H1 (cell line): ENCODE results near the gene CCDC106. TPM values are rescaled to one million over a fixed set of nuclear protein-coding genes. Genes with fewer than 3 reads are reported as not detected.

Source experiments
- CTCF ChIA-PET: fragments of 300-600 bp; sonication (Branson Sonifier 250); formaldehyde crosslinking; loops from one replicate; lab custom pipeline; 2021; ENCODE audit not compliant: partially characterized antibody; lab: Charles Lee
- POLR2A ChIA-PET: fragments of 300-600 bp; sonication (Branson Sonifier 250); formaldehyde crosslinking; loops from one replicate; lab custom pipeline; 2021; ENCODE audit warnings: inconsistent platforms; ENCODE audit not compliant: partially characterized antibody; lab: Charles Lee
- DNase-seq, 2 experiments: peaks; one replicate each; pipeline versions ENCODE4 v3.0.0 to v3.0.0-alpha.2; 2010 to 2022; ENCODE audit warnings: low spot score in 2 of 2, low read depth in 1 of 2, mixed read lengths in 1 of 2
- FAIRE-seq: peaks from 2 replicates; lab custom pipeline; 2011; peaks lifted over from hg19 to GRCh38; lab: Jason Lieb, UNC
- H2AFZ ChIP-seq: 2 replicates; pipeline ENCODE4 v1.8.1; 2012; ENCODE audit warnings: low read length, inconsistent platforms
- H2AK5ac ChIP-seq: 2 replicates; pipeline ENCODE4 v1.6.1; 2013; ENCODE audit warnings: low read depth, low read length
- H2BK120ac ChIP-seq: replicated peaks from 2 replicates; pipeline ENCODE3; 2013; ENCODE audit warnings: low read depth, low read length, inconsistent platforms
- H2BK12ac ChIP-seq: 2 replicates; pipeline ENCODE4 v1.6.1; 2013; ENCODE audit warnings: low read depth, low read length
- H2BK15ac ChIP-seq: 2 replicates; pipeline ENCODE4 v1.6.1; 2013; ENCODE audit warnings: low read length
- H2BK20ac ChIP-seq: 2 replicates; pipeline ENCODE4 v1.6.1; 2013; ENCODE audit warnings: low read length
- H2BK5ac ChIP-seq: 2 replicates; pipeline ENCODE4 v1.6.1; 2013; ENCODE audit warnings: low read depth, low read length
- H3K14ac ChIP-seq: 2 replicates; pipeline ENCODE4 v1.6.1; 2013; ENCODE audit warnings: inconsistent platforms; ENCODE audit not compliant: insufficient read length
- H3K18ac ChIP-seq: 2 replicates; pipeline ENCODE4 v1.6.1; 2013; ENCODE audit warnings: low read length; ENCODE audit errors: extremely low read depth
- H3K23ac ChIP-seq: 2 replicates; pipeline ENCODE4 v1.6.1; 2013; ENCODE audit warnings: inconsistent platforms; ENCODE audit not compliant: insufficient read length
- H3K23me2 ChIP-seq: 2 replicates; pipeline ENCODE4 v1.6.1; 2013; ENCODE audit warnings: low read depth, low read length
- H3K27ac ChIP-seq: 2 replicates; pipeline ENCODE4 v1.6.1; 2011; ENCODE audit warnings: low read depth, low read length, inconsistent platforms
- H3K27me3 ChIP-seq, 4 experiments: replicated peaks in 1 of 4; 1 replicate in 1 of 4; 2 replicates in 3 of 4; pipeline versions ENCODE4 v1.6.1 to v1.8.1; 2011 to 2013; ENCODE audit warnings: low read length in 3 of 4, mild to moderate bottlenecking in 3 of 4, inconsistent platforms in 2 of 4, mixed read lengths in 2 of 4, moderate library complexity in 1 of 4; ENCODE audit not compliant: control insufficient read depth in 3 of 4, insufficient read depth in 3 of 4; ENCODE audit errors: extremely low read depth in 1 of 4
- H3K36me3 ChIP-seq, 4 experiments: 2 replicates each; pipeline versions ENCODE4 v1.6.1 to v1.8.1; 2011 to 2013; ENCODE audit warnings: mild to moderate bottlenecking in 4 of 4, low read length in 3 of 4, moderate library complexity in 2 of 4, control low read depth in 1 of 4, inconsistent platforms in 1 of 4; ENCODE audit not compliant: insufficient read depth in 4 of 4, control insufficient read depth in 2 of 4
- H3K4ac ChIP-seq: replicated peaks from 2 replicates; pipeline ENCODE3; 2013; ENCODE audit warnings: low read length, low read depth, mixed read lengths, inconsistent platforms; ENCODE audit not compliant: insufficient read length
- H3K4me1 ChIP-seq, 4 experiments: replicated peaks in 1 of 4; 1 replicate in 1 of 4; 2 replicates in 3 of 4; pipeline versions ENCODE4 v1.6.1 to v1.8.1; 2011 to 2013; ENCODE audit warnings: low read length in 3 of 4, inconsistent platforms in 2 of 4, mixed read lengths in 1 of 4; ENCODE audit not compliant: insufficient read depth in 4 of 4, control insufficient read depth in 3 of 4
- H3K4me2 ChIP-seq, 2 experiments: 2 replicates each; pipeline versions ENCODE4 v1.6.1 to v1.8.1; 2011 to 2013; ENCODE audit warnings: low read depth in 2 of 2, low read length in 2 of 2, control low read depth in 1 of 2, inconsistent platforms in 1 of 2, mild to moderate bottlenecking in 1 of 2; ENCODE audit not compliant: insufficient read depth in 1 of 2
- H3K4me3 ChIP-seq, 4 experiments: fragments of 200-600, 300-600 bp in 1 of 4; sonication (generic), shearing (Covaris generic), sonication (Bioruptor Twin) in 1 of 4; 2 replicates each; pipeline versions ENCODE4 v1.5.1 to v1.8.1; 2011 to 2016; ENCODE audit warnings: low read length in 4 of 4, low read depth in 3 of 4, control low read depth in 2 of 4, inconsistent platforms in 2 of 4, mild to moderate bottlenecking in 2 of 4, mixed read lengths in 1 of 4, moderate library complexity in 1 of 4; ENCODE audit not compliant: insufficient read depth in 2 of 4; ENCODE audit errors: extremely low read depth in 1 of 4
- H3K56ac ChIP-seq: replicated peaks from 2 replicates; pipeline ENCODE3; 2013; ENCODE audit warnings: low read depth, mild to moderate bottlenecking, mixed read lengths, low read length, inconsistent platforms; ENCODE audit not compliant: insufficient read length
- H3K79me1 ChIP-seq: 2 replicates; pipeline ENCODE4 v1.6.1; 2013; ENCODE audit warnings: low read depth, low read length, control low read depth
- H3K79me2 ChIP-seq, 2 experiments: 2 replicates each; pipeline versions ENCODE4 v1.6.1 to v1.8.1; 2012 to 2013; ENCODE audit warnings: low read length in 2 of 2, mild to moderate bottlenecking in 2 of 2, inconsistent platforms in 1 of 2; ENCODE audit not compliant: insufficient read depth in 2 of 2, control insufficient read depth in 1 of 2
- H3K9ac ChIP-seq, 4 experiments: replicated peaks in 1 of 4; 1 replicate in 1 of 4; 2 replicates in 3 of 4; pipeline versions ENCODE4 v1.6.1 to v1.8.1; 2011 to 2013; ENCODE audit warnings: low read depth in 3 of 4, low read length in 3 of 4, control low read depth in 2 of 4, mild to moderate bottlenecking in 2 of 4, moderate library complexity in 2 of 4, inconsistent platforms in 1 of 4; ENCODE audit errors: extremely low read depth in 1 of 4
- H3K9me3 ChIP-seq, 2 experiments: 2 replicates each; pipeline versions ENCODE4 v1.6.1 to v1.8.1; 2012 to 2013; ENCODE audit warnings: mild to moderate bottlenecking in 2 of 2, moderate library complexity in 2 of 2, control low read depth in 1 of 2, inconsistent platforms in 1 of 2, low read depth in 1 of 2, low read length in 1 of 2, mixed read lengths in 1 of 2; ENCODE audit not compliant: insufficient read depth in 2 of 2
- H4K20me1 ChIP-seq, 2 experiments: replicated peaks in 1 of 2; 2 replicates each; pipeline versions ENCODE3 to v1.8.1; 2011 to 2013; ENCODE audit warnings: inconsistent platforms in 2 of 2, low read length in 2 of 2, mild to moderate bottlenecking in 1 of 2; ENCODE audit not compliant: insufficient read depth in 2 of 2, control insufficient read depth in 1 of 2
- H4K5ac ChIP-seq: 2 replicates; pipeline ENCODE4 v1.6.1; 2013; ENCODE audit warnings: low read length, low read depth, mixed read lengths, inconsistent platforms; ENCODE audit not compliant: insufficient read length
- H4K8ac ChIP-seq: 2 replicates; pipeline ENCODE4 v1.8.0; 2013; ENCODE audit warnings: mild to moderate bottlenecking, moderate library complexity, low read length, inconsistent platforms; ENCODE audit not compliant: insufficient read depth; ENCODE audit errors: extremely low read depth
- H4K91ac ChIP-seq: replicated peaks from 2 replicates; pipeline ENCODE3; 2013; ENCODE audit warnings: low read length, mixed read lengths, inconsistent platforms; ENCODE audit not compliant: insufficient read length
- CHD1 ChIP-seq: IDR thresholded peaks from 2 replicates; pipeline ENCODE4 v1.6.1; 2012; ENCODE audit warnings: low read depth, low read length, improper control_type of control experiment
- CTBP2 ChIP-seq: IDR thresholded peaks from 2 replicates; pipeline ENCODE4 v1.7.0; 2011; ENCODE audit warnings: borderline replicate concordance, mild to moderate bottlenecking, moderate library complexity, mixed read lengths, low read length; ENCODE audit not compliant: insufficient read depth, insufficient read length
- GABPA ChIP-seq: IDR thresholded peaks from 2 replicates; pipeline ENCODE4 v1.6.1; 2011; ENCODE audit warnings: mild to moderate bottlenecking, low read length, moderate library complexity, borderline replicate concordance; ENCODE audit not compliant: insufficient read depth
- KDM1A ChIP-seq: fragments of 200-600, 300-600 bp; sonication (generic); IDR thresholded peaks from 2 replicates; pipeline ENCODE4 v1.7.1; 2016; ENCODE audit warnings: mild to moderate bottlenecking, low read length, borderline replicate concordance
- MAFK ChIP-seq: IDR thresholded peaks from 2 replicates; pipeline ENCODE4 v1.6.1; 2012; ENCODE audit warnings: low read depth, mild to moderate bottlenecking, improper control_type of control experiment, low read length
- NRF1 ChIP-seq: IDR thresholded peaks from 2 replicates; pipeline ENCODE4 v1.6.1; 2011; ENCODE audit warnings: mild to moderate bottlenecking, low read depth, low read length, improper control_type of control experiment
- SP1 ChIP-seq: IDR thresholded peaks from 2 replicates; pipeline ENCODE4 v1.6.1; 2011; ENCODE audit warnings: low read depth, low read length
- SRF ChIP-seq: IDR thresholded peaks from 2 replicates; pipeline ENCODE4 v1.6.1; 2011; ENCODE audit warnings: mild to moderate bottlenecking, low read depth, low read length, moderate library complexity
- SUZ12 ChIP-seq: fragments of 200-600 bp; sonication (generic); IDR thresholded peaks from 2 replicates; pipeline ENCODE4 v1.6.1; 2012; ENCODE audit warnings: mild to moderate bottlenecking, inconsistent platforms, low read length, moderate library complexity, mixed read lengths
- WGBS, 2 experiments: shearing (Covaris generic) in 1 of 2; methylation state at CpG; one replicate each; pipeline versions ENCODE4 v1.1.6 to v1.1.7; 2013 to 2015; ENCODE audit warnings: low lambda C conversion rate in 2 of 2, mixed read lengths in 2 of 2, inconsistent platforms in 1 of 2, low coverage in 1 of 2, missing lambda C conversion rate in 1 of 2; ENCODE audit not compliant: insufficient replicate concordance in 2 of 2, insufficient coverage in 1 of 2, insufficient read length in 1 of 2; ENCODE audit errors: extremely low coverage in 1 of 2, missing lambda C conversion rate in 1 of 2; 5-methylcytosine and 5-hydroxymethylcytosine counted together
- polyA plus RNA-seq, 7 experiments: library from polyadenylated mRNA; depleted of rRNA in 3 of 7; stranded (reverse) in 5 of 7; unstranded in 2 of 7; fragments of >200 nt in 5 of 7; fragments of 200-250 nt in 2 of 7; gene quantifications; 1 replicate in 5 of 7; 2 replicates in 1 of 7; 4 replicates in 1 of 7; pipeline versions ENCODE4 v1.2.1 to v1.2.3, GENCODE V29; 2011 to 2013; ENCODE audit warnings: missing spikeins in 2 of 7, mixed read lengths in 2 of 7
- total RNA-seq: library from RNA; stranded (reverse); fragmentation: NEBNext Ultra II Directional; extraction: Animal tissue kit (Norgen Biotek cat#: 25700); gene quantifications from 2 replicates; pipeline ENCODE4 v1.2.1, GENCODE V29; 2021
- TF ChIP-seq, protein P1 (sequence below): IDR thresholded peaks from 2 replicates; pipeline ENCODE4 v1.6.1; 2012; ENCODE audit warnings: low read length, inconsistent platforms
- TF ChIP-seq, protein P2 (sequence below): IDR thresholded peaks from 2 replicates; pipeline ENCODE4 v1.6.1; 2012; ENCODE audit warnings: inconsistent platforms

Gene CCDC106
- total and polyA plus RNA-seq, 2 of the 8 experiments (the other 6 are each of a cell fraction or from before 2014, with no cell fraction given), result 12.0 to 20.1 TPM

DNA sequence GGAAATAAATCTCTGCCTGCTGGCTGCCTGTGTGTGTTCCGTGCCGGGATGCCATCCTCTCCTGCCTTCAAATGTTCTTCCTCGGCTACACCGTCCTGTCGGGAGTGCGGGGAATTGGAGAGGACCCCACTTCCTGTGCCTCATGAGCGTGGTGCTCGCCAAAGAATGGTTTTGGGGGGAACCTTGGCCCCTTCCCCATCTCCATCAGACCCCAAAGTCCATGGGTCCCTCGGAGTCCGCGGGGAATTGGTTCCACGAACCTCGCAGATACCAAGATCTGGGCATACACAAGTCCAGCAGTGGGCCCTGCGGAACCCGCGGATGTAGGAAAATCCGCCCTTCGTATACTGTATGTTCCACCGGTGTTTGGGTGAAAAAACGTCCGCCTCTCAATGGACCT, 44.9 kb upstream of the CCDC106 start:
- WGBS, 2 experiments, result 90% methylated on average over 20 of the region's 21 CpGs; no CpG with 5 or more reads in 1 of the 2 experiments
- Histone ChIP-seq H3K14ac (no peak overlapping the region), H4K8ac (no peak overlapping the region; the same call in 1 of the 2 replicates), H2BK15ac (no peak overlapping the region), H3K36me3 (no peaks in the 10 kb centered on the region), H2BK120ac (peak overlapping the region; percentile 47), H3K4ac (no peak overlapping the region), H4K91ac (peak overlapping the region; percentile 25), H3K4me2 (peak overlapping the region in 1 of 2 experiments; percentile 25; a peak in 1 of 4 replicates), H2BK12ac (peak overlapping the region; percentile 68; the same call in 1 of the 2 replicates), H3K27me3 (no peaks in the 10 kb centered on the region), H3K9ac (no peak overlapping the region), H3K27ac (no peak overlapping the region), H3K56ac (no peak overlapping the region), H2BK5ac (0 out of 2 replicates have a peak overlapping the region, but pooled peaks have one; percentile 66), H4K5ac (no peak overlapping the region), H3K4me1 (peaks cover 0 to 16% (median 12%) of the 10 kb centered on the region in 4 experiments; a peak in 6 of 7 replicates), H3K79me2 (peaks cover 0 to 10% of the 10 kb centered on the region in 2 experiments; a peak in 2 of 4 replicates)
- ChIA-PET CTCF (interaction anchor here (1.0 to 1.4 kb wide), 2 partner anchors 14 to 126 kb away, joined by 3 read pairs; partner anchors contain the start of gene ZNF628), POLR2A (interaction anchor here (1.3 to 3.6 kb wide), 4 partner anchors 10 to 21 kb away, joined by 3 to 18 read pairs (median 6); partner anchors contain the start of gene ZNF784)
- DNase-seq, result peak in 1 of 2 experiments; percentile 49
- no peak for TF ChIP-seq GABPA
- no peak for TF ChIP-seq MAFK
- TF ChIP-seq, protein P1, sequence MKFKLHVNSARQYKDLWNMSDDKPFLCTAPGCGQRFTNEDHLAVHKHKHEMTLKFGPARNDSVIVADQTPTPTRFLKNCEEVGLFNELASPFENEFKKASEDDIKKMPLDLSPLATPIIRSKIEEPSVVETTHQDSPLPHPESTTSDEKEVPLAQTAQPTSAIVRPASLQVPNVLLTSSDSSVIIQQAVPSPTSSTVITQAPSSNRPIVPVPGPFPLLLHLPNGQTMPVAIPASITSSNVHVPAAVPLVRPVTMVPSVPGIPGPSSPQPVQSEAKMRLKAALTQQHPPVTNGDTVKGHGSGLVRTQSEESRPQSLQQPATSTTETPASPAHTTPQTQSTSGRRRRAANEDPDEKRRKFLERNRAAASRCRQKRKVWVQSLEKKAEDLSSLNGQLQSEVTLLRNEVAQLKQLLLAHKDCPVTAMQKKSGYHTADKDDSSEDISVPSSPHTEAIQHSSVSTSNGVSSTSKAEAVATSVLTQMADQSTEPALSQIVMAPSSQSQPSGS, result no peak
- TF ChIP-seq SP1, result no peak
- TF ChIP-seq, protein P2, sequence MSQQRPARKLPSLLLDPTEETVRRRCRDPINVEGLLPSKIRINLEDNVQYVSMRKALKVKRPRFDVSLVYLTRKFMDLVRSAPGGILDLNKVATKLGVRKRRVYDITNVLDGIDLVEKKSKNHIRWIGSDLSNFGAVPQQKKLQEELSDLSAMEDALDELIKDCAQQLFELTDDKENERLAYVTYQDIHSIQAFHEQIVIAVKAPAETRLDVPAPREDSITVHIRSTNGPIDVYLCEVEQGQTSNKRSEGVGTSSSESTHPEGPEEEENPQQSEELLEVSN, result no peak
- no peak for TF ChIP-seq SRF
- TF ChIP-seq NRF1, result no peak
- TF ChIP-seq CTBP2, result no peak
- TF ChIP-seq SUZ12, result no peak
- TF ChIP-seq CHD1, result no peak
- TF ChIP-seq KDM1A, result no peak
- TF ChIP-seq, all 59 proteins: peak for 0
- Histone ChIP-seq H2AK5ac (peak overlapping the region; percentile 84), H3K18ac (no peak overlapping the region), H3K23ac (no peak overlapping the region), H3K23me2 (peaks cover 21% of the 10 kb centered on the region), H4K20me1 (peaks cover 2 to 12% of the 10 kb centered on the region in 2 experiments), H3K79me1 (peaks cover 3% of the 10 kb centered on the region), H3K9me3 (no peaks in the 10 kb centered on the region), H2AFZ (no peak overlapping the region), H3K4me3 (no peak overlapping the region), H2BK20ac (peak overlapping the region; percentile 63)
- FAIRE-seq, result no peak
